ENCODE data around the gene RGS6. TPM values are rescaled to one million over a fixed set of nuclear protein-coding genes. Genes with fewer than 3 reads are reported as not detected.
A peak's percentile ranks its signal among the peaks of the same experiment; 100 is the strongest.

The RGS6 gene
- total RNA-seq, 1 experiment from 2014 or later = not detected

- Histone ChIP-seq H3K27me3 (no peaks in the 10 kb centered on the region), H3K9me3 (replicated peaks) (no peaks in the 10 kb centered on the region), H3K36me3 (no peaks in the 10 kb centered on the region), H3K4me1 (no peaks in the 10 kb centered on the region), H3K27ac (no peak overlapping the region), H3K4me3 (no peak overlapping the region)
- no peak for DNase-seq
Measured at GRCh38 chr14:72118841-72119240, 186.6 kb downstream of the RGS6 start.

DNA sequence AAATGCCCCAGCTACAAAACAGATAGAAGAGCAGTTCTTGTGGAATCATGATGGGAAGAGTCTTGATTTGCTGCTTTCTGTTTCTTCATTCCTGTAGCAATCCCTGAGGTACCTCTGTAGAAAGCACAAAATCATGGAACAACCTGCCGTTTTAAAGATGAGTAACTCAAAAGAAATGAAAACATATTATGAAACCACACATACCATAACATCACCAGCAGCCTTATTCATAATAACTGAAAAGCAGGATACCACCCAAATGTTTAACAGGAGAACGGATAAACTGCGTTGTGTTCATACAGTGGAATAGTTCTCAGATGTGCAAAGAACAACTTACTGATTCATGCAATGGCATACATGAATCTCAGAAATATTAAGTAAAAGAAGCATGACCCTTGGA is 188.1 kb downstream of the RGS6 start:
- Histone ChIP-seq H3K27me3 (no peaks in the 10 kb centered on the region), H3K27ac (no peak overlapping the region), H3K4me3 (no peak overlapping the region), H3K9me3 (replicated peaks) (no peaks in the 10 kb centered on the region), H3K4me1 (no peaks in the 10 kb centered on the region), H3K36me3 (no peaks in the 10 kb centered on the region)
- DNase-seq = no peak

DNA sequence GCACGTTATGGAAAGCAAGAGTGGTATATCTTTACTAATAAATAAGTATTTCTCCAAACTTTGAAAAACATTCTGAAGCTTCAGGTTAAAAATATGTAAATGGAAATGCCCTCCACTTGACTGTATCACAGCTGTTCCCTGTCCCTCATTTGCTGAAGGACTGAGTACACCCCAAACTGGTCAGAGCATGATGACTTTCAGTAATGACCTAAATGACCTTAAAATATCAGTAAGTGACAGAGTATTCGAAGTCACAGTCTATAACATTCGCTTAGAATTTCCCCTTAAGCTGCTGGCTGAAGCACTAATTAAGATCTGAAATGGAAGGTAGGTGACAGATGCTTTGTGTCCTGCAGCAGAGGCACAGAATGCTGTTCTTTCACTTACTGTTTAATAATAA is 191.5 kb downstream of the RGS6 start:
- Histone ChIP-seq H3K27ac (no peak overlapping the region), H3K9me3 (replicated peaks) (no peaks in the 10 kb centered on the region), H3K36me3 (no peaks in the 10 kb centered on the region), H3K27me3 (no peaks in the 10 kb centered on the region), H3K4me3 (no peak overlapping the region), H3K4me1 (no peaks in the 10 kb centered on the region)
- DNase-seq = no peak

DNA sequence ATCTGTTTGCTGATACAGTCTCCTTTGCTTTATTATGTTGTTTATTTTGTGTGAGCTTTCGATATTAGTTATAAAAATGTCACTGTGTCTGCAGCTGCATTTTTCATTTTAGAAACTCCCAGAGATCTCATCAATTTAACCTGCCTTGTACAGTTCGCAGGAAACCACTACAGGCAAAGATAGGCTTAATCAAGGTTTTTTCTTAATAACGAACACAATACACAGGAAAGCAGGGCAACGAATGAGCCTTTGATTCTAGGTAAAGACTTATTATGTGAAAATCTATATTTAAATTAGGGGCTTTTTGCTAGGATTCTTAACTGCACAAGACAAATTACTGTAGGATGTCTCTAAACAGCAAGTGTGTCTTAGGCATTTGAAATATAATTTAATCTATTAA is 191.9 kb downstream of the RGS6 start:
- Histone ChIP-seq H3K4me1 (no peaks in the 10 kb centered on the region), H3K36me3 (no peaks in the 10 kb centered on the region), H3K27ac (no peak overlapping the region), H3K4me3 (no peak overlapping the region), H3K27me3 (no peaks in the 10 kb centered on the region), H3K9me3 (replicated peaks) (no peaks in the 10 kb centered on the region)
- no peak for DNase-seq

GRCh38 chr14:72126091-72126490 is 193.9 kb downstream of the RGS6 start:
- no peak for DNase-seq
- no peak overlapping the region for H3K27ac ChIP-seq
- no peaks in the 10 kb centered on the region for H3K9me3 ChIP-seq (replicated peaks)
- no peak overlapping the region for H3K4me3 ChIP-seq
- no peaks in the 10 kb centered on the region for H3K36me3 ChIP-seq
- H3K4me1 ChIP-seq = no peaks in the 10 kb centered on the region
- H3K27me3 ChIP-seq = no peaks in the 10 kb centered on the region

DNA sequence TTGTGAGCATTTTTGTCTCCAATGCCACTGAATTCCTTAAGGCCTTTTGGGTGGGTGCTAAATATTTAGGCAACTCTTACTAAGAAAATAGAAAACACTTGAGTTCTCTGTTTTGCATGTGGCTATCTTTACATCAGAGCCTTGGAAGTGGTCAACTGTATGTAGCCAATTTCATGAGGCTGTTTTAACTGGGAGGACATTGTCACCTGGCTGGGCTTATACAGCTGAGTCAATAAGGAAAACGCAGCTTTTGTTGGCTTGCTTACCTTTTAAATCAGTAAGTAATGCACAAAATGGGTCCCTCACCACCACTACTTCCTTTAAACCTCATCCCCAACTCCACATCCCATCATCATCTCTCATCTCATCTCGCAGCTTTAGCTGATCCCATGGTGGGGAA is 194.3 kb downstream of the RGS6 start:
- Histone ChIP-seq H3K4me1 (no peaks in the 10 kb centered on the region), H3K36me3 (no peaks in the 10 kb centered on the region), H3K27ac (no peak overlapping the region), H3K27me3 (no peaks in the 10 kb centered on the region), H3K4me3 (no peak overlapping the region), H3K9me3 (replicated peaks) (no peaks in the 10 kb centered on the region)
- no peak for DNase-seq

DNA sequence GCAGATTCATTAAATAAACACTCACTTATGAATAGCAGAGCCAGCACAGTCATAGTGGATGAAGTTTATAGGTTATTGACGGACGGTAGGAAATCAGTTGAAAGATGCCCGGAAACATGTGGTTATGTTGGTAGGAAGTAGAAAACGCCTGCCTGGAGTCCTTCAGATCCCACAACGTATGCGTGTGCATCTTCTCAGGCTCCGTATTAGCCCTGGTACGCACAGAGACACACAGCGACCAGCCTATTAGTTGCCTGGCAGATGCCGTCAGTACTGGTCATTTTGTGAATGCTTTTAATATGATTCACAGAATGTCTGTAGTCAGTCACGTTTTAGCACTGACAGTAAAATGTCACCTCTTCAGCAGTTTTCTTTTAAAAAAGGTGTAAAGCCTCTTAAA is 196.4 kb downstream of the RGS6 start:
- H3K9me3 ChIP-seq (replicated peaks) = no peaks in the 10 kb centered on the region
- no peaks in the 10 kb centered on the region for H3K36me3 ChIP-seq
- no peaks in the 10 kb centered on the region for H3K4me1 ChIP-seq
- H3K27me3 ChIP-seq = no peaks in the 10 kb centered on the region
- no peak overlapping the region for H3K27ac ChIP-seq
- DNase-seq = no peak
- no peak overlapping the region for H3K4me3 ChIP-seq

DNA sequence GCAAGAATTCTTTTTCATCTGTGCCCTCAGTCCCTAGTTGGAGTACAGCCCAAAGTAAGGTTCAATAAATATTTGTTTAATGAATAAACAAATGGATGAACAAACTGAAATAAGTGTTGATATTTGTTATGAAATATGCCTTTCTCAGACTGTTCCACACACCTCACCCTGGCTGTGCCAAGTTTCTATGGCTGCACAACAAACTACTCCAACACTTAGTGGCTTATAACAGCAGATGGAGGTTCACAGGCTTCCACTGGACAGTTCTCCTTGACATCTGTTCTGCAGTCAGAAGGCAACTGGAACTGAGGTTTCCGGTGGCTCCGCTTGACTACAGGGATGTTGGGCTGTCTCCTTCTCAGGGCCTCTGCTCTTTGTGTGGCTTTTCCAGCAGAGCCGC is 197.1 kb downstream of the RGS6 start:
- no peak overlapping the region for H3K4me3 ChIP-seq
- no peak for DNase-seq
- no peak overlapping the region for H3K27ac ChIP-seq
- H3K27me3 ChIP-seq = no peaks in the 10 kb centered on the region
- no peaks in the 10 kb centered on the region for H3K9me3 ChIP-seq (replicated peaks)
- H3K36me3 ChIP-seq = no peaks in the 10 kb centered on the region
- H3K4me1 ChIP-seq = no peaks in the 10 kb centered on the region

GRCh38 chr14:72141084-72141483 is 208.9 kb downstream of the RGS6 start:
- no peak overlapping the region for H3K27ac ChIP-seq
- no peak for DNase-seq
- no peaks in the 10 kb centered on the region for H3K9me3 ChIP-seq (replicated peaks)
- H3K27me3 ChIP-seq = no peaks in the 10 kb centered on the region
- H3K4me1 ChIP-seq = no peaks in the 10 kb centered on the region
- H3K4me3 ChIP-seq = no peak overlapping the region
- no peaks in the 10 kb centered on the region for H3K36me3 ChIP-seq

DNA sequence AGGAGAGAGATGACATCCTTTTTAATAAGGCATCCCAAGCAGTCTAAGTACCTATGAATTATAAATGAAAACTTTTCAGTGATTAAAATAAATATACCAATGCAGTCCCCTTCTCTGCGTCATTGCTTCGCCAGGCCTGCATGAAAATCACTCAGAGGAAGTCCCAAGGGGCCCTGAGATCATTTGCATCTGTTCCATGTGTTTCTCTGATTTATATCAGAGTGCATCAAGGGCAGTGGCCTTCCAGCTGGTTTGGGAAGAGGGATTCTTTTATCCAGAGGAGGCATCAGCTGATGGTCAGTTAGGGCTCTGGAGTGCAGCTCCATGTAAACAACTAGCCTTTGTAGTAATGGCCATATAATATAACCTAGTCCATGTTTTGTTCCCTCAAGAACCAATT is 210.1 kb downstream of the RGS6 start:
- DNase-seq = peak; percentile 5 to 7
- Histone ChIP-seq H3K4me3 (no peak overlapping the region), H3K4me1 (no peaks in the 10 kb centered on the region)

GRCh38 chr14:72146241-72146640 is 214.0 kb downstream of the RGS6 start:
- Histone ChIP-seq H3K9me3 (replicated peaks) (no peaks in the 10 kb centered on the region), H3K27me3 (no peaks in the 10 kb centered on the region), H3K36me3 (no peaks in the 10 kb centered on the region), H3K27ac (no peak overlapping the region), H3K4me1 (no peaks in the 10 kb centered on the region), H3K4me3 (no peak overlapping the region)
- no peak for DNase-seq

More for the DNA sequence above, 210.1 kb downstream of the RGS6 start:
- Histone ChIP-seq H3K36me3 (no peaks in the 10 kb centered on the region), H3K27me3 (no peaks in the 10 kb centered on the region), H3K9me3 (replicated peaks) (no peaks in the 10 kb centered on the region), H3K27ac (no peak overlapping the region)

DNA sequence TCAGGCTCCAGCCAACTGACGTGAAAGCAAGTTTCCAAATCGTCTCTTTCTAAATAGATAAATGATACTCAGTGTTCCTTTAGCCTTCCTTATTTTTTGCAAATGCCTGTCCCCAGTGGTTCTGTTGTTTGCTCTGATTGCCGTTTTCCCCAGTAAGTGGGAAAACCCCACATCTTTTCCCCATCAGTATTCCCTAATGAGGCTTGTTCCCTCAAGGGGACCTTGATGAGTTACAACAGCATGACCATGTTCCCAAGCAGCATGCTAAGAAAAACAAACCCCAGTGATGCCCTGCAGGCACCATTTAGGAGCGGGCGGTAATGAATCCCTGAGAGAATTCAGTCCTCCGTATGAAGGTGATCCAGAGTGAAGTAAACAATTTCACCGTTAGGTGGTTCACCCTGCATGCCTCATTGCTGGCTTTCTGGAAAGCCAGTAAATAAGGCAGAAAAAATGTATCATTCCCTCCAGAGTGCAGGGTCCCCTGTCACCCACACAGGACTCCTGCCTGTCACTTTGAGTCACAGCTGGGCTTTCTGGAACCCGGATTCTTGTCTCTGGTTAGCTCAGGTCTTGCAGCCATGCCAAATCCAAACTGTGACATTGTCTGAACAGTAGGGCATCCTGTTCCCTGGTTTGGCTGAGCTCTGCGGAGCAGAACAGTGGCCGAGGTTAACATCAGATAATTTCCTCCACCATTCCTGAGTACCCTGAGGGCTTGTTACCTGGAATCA is 222.6 kb downstream of the RGS6 start:
- Histone ChIP-seq H3K9me3 (replicated peaks) (no peaks in the 10 kb centered on the region), H3K27ac (no peak overlapping the region)

DNA sequence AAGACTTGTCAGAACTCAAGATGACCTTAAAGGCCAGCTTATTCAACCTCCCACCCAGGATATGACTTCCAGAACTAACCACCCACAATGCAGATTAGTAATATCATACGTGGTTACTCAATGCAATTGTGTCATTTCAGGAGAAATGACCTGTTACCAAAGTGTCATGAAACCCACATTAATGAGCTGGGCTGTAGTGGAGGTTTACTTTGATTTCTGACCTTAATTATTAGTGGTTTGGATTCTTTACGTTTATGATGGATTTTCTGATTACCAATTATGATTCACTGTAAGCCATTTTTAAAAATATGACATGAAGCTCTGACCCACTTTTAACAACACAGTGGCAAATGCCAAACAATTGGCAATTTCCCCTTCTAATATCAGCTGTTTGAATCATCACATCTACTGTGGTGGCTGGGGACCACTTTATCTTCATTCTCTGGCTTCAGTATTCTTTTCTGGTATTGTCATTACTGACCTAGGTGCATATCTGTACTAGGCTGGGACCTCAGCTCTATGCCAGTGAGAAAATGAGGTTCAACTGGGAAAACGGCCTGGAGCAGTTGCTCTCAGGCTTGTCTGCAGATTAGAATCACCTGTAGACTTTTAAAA is 223.3 kb downstream of the RGS6 start:
- no peaks in the 10 kb centered on the region for H3K4me1 ChIP-seq

More for the DNA sequence above, 222.6 kb downstream of the RGS6 start:
- H3K36me3 ChIP-seq = no peaks in the 10 kb centered on the region
- DNase-seq = no peak
- no peaks in the 10 kb centered on the region for H3K4me1 ChIP-seq
- H3K27me3 ChIP-seq = no peaks in the 10 kb centered on the region; the same call in 1 of the 2 replicates
- no peak overlapping the region for H3K4me3 ChIP-seq

GRCh38 chr14:72164420-72165228 is 232.4 kb downstream of the RGS6 start:
- no peaks in the 10 kb centered on the region for H3K9me3 ChIP-seq (replicated peaks)
- no peak overlapping the region for H3K27ac ChIP-seq
- no peaks in the 10 kb centered on the region for H3K36me3 ChIP-seq
- no peak overlapping the region for H3K4me3 ChIP-seq
- H3K4me1 ChIP-seq = no peaks in the 10 kb centered on the region
- no peaks in the 10 kb centered on the region for H3K27me3 ChIP-seq
- no peak for DNase-seq

More for the DNA sequence above, 223.3 kb downstream of the RGS6 start:
- Histone ChIP-seq H3K27me3 (no peaks in the 10 kb centered on the region; the same call in 1 of the 2 replicates), H3K4me3 (no peak overlapping the region), H3K9me3 (replicated peaks) (no peaks in the 10 kb centered on the region), H3K27ac (no peak overlapping the region), H3K36me3 (no peaks in the 10 kb centered on the region)
- DNase-seq = no peak

GRCh38 chr14:72165229-72165698 is 233.0 kb downstream of the RGS6 start:
- Histone ChIP-seq H3K4me3 (no peak overlapping the region), H3K36me3 (no peaks in the 10 kb centered on the region), H3K4me1 (no peaks in the 10 kb centered on the region), H3K27me3 (no peaks in the 10 kb centered on the region), H3K27ac (no peak overlapping the region), H3K9me3 (replicated peaks) (no peaks in the 10 kb centered on the region)
- no peak for DNase-seq
